ENCODE results near the gene AKT3.

DNA sequence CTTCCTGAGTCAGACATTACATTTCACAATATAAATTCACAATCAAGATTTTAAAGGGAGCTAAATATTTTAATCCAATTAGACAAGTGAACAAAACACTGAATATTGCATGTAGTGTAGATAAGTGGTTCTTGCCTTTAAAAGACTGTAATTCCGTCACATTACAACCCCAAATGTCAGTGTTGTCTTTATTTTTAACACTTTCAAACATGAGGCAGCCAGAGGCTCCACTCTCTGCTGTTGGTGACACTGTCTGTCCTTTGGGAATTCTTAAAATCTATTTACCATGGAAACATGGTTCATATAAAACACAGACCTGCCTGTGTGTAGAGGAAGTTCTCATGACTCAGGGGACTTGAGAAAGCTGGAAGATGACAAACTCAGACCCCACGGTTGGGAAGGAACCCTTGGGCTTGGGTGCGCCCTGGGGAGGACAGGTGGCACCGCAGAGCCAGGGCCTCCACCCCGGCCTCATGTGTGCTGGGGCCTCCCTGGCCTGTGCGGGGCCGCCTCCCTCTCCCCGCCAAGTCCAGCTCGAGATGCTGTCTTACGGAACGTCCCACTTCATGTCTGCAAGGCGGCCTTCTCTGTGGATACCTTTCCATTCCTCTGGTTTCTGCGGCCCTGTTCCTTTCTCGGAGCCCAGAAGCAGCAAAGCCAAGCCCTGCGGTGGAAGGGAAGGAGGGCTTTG lies 355.2 kb downstream of the AKT3 start:
- no peak for TF ChIP-seq POLR2A (IDR thresholded peaks at IDR 0.05)
- TF ChIP-seq, protein P1, sequence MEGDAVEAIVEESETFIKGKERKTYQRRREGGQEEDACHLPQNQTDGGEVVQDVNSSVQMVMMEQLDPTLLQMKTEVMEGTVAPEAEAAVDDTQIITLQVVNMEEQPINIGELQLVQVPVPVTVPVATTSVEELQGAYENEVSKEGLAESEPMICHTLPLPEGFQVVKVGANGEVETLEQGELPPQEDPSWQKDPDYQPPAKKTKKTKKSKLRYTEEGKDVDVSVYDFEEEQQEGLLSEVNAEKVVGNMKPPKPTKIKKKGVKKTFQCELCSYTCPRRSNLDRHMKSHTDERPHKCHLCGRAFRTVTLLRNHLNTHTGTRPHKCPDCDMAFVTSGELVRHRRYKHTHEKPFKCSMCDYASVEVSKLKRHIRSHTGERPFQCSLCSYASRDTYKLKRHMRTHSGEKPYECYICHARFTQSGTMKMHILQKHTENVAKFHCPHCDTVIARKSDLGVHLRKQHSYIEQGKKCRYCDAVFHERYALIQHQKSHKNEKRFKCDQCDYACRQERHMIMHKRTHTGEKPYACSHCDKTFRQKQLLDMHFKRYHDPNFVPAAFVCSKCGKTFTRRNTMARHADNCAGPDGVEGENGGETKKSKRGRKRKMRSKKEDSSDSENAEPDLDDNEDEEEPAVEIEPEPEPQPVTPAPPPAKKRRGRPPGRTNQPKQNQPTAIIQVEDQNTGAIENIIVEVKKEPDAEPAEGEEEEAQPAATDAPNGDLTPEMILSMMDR (IDR thresholded peaks at IDR 0.05): no peak
